Body of pancreas (tissue), 4 donors: Measurements from ENCODE around the gene CST9L. TPM values are rescaled to one million over a fixed set of nuclear protein-coding genes. Genes with fewer than 3 reads are reported as not detected.

Experiments used
- ATAC-seq: fragments of 150-250 bp; one replicate; pipeline ENCODE4 v1.9.1; 2016
- DNase-seq, 4 donors: peaks; one replicate each; pipeline ENCODE4 v3.0.0-alpha.2; 2019
- H3K27ac ChIP-seq, 4 donors: fragments of 200-600 bp; sonication (generic); 1 replicate in 3 of 4; 2 replicates in 1 of 4; pipeline versions ENCODE4 v1.5.1 to v1.6.1; 2016 to 2019; ENCODE audit warnings: mild to moderate bottlenecking in 1 of 4, mixed read lengths in 1 of 4, moderate library complexity in 1 of 4
- H3K27me3 ChIP-seq, 2 donors: fragments of 200-600 bp; sonication (generic); one replicate each; pipeline ENCODE4 v1.6.0; 2016; ENCODE audit warnings: mild to moderate bottlenecking in 1 of 2
- H3K36me3 ChIP-seq, 2 donors: fragments of 200-600 bp; sonication (generic); replicated peaks in 1 of 2; 2 replicates each; pipeline ENCODE4 v1.5.1; 2016; ENCODE audit warnings: low read depth in 2 of 2; ENCODE audit not compliant: insufficient read depth in 1 of 2
- H3K4me1 ChIP-seq: fragments of 200-600 bp; sonication (generic); one replicate; pipeline ENCODE4 v1.6.0; 2016
- H3K4me3 ChIP-seq, 2 donors: fragments of 200-600 bp; sonication (generic); 1 replicate in 1 of 2; 2 replicates in 1 of 2; pipeline ENCODE4 v1.5.1; 2016 to 2019
- H3K9me3 ChIP-seq, 3 donors: fragments of 200-600 bp; sonication (generic); 1 replicate in 2 of 3; 2 replicates in 1 of 3; pipeline ENCODE4 v1.5.1; 2016
- POLR2A ChIP-seq, 3 donors: fragments of 450-650 bp; IDR thresholded peaks; one replicate each; pipeline ENCODE4 v1.6.1; 2016; ENCODE audit warnings: antibody characterized with exemption in 3 of 3, mild to moderate bottlenecking in 2 of 3
- WGBS, 2 donors: methylation state at CpG; one replicate each; pipeline ENCODE4 v1.1.5; 2017; 5-methylcytosine and 5-hydroxymethylcytosine counted together
- intact Hi-C: fragments of 100-400 bp; cut with DNase I; formaldehyde crosslinking; loops from one replicate; pipeline ENCODE4 v1.15.1; 2023
- total RNA-seq, 2 donors: library from RNA; depleted of rRNA; stranded (reverse); fragments of >200 nt; gene quantifications; one replicate each; pipeline ENCODE4 v1.1.0, GENCODE V29; 2016
- TF ChIP-seq, protein P1 (sequence below), 7 experiments: fragments of 450-650 bp in 4 of 7; fragments of 200-600 bp in 3 of 7; sonication (generic) in 3 of 7; IDR thresholded peaks; one replicate each; pipeline ENCODE4 v1.5.1; 2016 to 2019; ENCODE audit warnings: antibody characterized with exemption in 7 of 7

CST9L gene
- total RNA-seq, 2 donors from 2014 or later: not detected

DNA sequence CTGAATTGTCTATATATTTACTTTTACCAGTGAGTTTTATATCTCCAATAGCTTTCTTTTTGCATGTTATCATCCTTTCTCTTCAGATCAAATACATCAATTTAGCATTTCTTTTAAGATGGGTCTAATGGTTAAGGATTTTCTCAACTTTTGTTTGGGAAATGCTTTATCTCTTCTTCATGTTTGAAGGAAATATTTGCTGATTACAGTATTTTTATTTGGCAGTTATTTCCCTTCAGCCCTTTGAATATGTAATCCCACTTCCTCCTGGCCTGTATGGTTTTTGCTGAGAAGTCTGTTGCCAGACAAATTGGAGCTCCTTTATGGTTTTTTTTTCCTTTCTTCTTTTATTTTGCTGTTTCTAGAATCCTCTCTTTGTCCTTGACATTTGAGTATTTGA, 6.7 kb upstream of the CST9L start:
- intact Hi-C loops: no loop called here
- Histone ChIP-seq H3K36me3 (no peaks in the 10 kb centered on the region), H3K4me1 (no peaks in the 10 kb centered on the region), H3K4me3 (no peak overlapping the region), H3K27me3 (no peaks in the 10 kb centered on the region), H3K9me3 (no peaks in the 10 kb centered on the region), H3K27ac (no peak overlapping the region)
- DNase-seq (no peak), ATAC-seq (no peak)
- no peak for TF ChIP-seq POLR2A (IDR thresholded peaks at IDR 0.05)
- TF ChIP-seq, protein P1, sequence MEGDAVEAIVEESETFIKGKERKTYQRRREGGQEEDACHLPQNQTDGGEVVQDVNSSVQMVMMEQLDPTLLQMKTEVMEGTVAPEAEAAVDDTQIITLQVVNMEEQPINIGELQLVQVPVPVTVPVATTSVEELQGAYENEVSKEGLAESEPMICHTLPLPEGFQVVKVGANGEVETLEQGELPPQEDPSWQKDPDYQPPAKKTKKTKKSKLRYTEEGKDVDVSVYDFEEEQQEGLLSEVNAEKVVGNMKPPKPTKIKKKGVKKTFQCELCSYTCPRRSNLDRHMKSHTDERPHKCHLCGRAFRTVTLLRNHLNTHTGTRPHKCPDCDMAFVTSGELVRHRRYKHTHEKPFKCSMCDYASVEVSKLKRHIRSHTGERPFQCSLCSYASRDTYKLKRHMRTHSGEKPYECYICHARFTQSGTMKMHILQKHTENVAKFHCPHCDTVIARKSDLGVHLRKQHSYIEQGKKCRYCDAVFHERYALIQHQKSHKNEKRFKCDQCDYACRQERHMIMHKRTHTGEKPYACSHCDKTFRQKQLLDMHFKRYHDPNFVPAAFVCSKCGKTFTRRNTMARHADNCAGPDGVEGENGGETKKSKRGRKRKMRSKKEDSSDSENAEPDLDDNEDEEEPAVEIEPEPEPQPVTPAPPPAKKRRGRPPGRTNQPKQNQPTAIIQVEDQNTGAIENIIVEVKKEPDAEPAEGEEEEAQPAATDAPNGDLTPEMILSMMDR (IDR thresholded peaks at IDR 0.05): no peak

DNA sequence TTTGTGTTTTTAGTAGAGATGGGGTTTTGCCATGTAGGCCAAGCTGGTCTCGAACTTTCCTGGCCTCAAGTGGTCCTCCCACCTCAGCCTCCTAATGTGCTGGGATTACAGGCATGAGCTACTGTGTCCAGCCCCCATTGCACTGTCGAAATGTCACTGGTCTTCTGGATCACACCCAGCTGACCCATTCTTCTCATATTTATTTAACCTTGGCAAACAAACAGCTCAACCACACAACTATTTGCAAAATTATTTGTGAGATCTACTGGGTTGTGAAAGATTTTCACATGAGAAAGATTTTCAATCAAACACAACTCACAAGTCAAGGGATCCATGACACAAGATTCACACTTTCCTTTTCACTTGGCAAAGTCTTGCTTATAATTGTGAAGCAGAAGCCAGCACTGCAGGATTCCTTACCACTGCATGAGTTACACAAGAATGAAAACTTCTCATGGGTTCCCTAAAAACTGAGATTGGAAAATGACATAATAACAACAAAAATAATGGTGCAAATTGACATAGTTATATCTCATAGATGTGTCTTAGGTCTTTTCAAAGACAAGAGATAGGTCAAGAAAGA, 2.0 kb upstream of the CST9L start:
- no peak overlapping the region for H3K27ac ChIP-seq
- intact Hi-C loops: no loop called here
- TF ChIP-seq, protein P1 (IDR thresholded peaks at IDR 0.05): no peak
- TF ChIP-seq POLR2A (IDR thresholded peaks at IDR 0.05): no peak
- H3K27me3 ChIP-seq: no peaks in the 10 kb centered on the region
- no peaks in the 10 kb centered on the region for H3K36me3 ChIP-seq
- ATAC-seq (no peak), DNase-seq (no peak)
- H3K4me1 ChIP-seq: no peaks in the 10 kb centered on the region
- 55 to 60% methylated on average over 2 of the region's 2 CpGs for WGBS, 2 donors
- H3K9me3 ChIP-seq: no peaks in the 10 kb centered on the region
- H3K4me3 ChIP-seq: no peak overlapping the region

DNA sequence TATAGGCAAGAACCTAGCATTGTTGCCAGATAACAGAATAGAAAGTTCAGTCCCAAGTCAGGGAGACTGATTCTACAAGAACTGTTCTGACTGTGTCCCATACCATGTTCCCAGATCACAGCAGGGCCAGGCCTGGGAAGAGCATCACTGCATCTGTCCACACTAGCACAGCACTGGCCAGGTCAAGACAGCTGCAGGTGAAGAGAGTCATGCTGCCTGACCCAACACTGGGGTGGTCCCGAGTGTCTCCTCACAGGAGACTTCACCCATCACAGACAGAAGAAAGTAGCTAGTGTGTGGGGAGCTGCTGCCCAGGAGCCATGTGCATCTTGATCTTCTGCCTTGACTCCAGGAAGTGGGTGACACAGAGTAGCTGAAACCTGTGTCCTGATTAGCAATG, 1.3 kb upstream of the CST9L start:
- Histone ChIP-seq H3K9me3 (no peaks in the 10 kb centered on the region), H3K36me3 (no peaks in the 10 kb centered on the region), H3K27me3 (no peaks in the 10 kb centered on the region), H3K4me1 (no peaks in the 10 kb centered on the region), H3K27ac (no peak overlapping the region), H3K4me3 (no peak overlapping the region)
- 67% methylated on average over 1 of the region's 1 CpG; no CpG with 5 or more reads in 1 of the 2 donors for WGBS, 2 donors
- ATAC-seq: no peak
- TF ChIP-seq, protein P1 (IDR thresholded peaks at IDR 0.05): no peak
- TF ChIP-seq POLR2A (IDR thresholded peaks at IDR 0.05): no peak
- DNase-seq: no peak
- intact Hi-C loops: no loop called here

DNA sequence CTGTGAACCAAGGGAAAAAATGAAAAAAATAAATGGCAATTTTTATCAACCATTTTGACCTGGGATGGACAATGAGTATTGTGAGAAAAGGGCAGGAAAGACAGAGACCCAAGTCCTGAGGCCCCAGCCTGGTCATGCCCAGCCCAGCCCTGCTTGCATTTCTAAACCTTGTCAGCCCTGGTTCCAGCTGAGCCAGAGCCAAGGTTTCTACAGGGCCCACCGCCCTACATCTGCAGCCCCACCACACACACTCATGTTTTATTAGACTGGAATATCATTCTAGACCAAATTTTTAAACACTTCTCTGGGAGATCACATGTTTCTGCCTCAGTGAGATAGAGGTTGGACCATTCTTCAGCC, 667 bp upstream of the CST9L start:
- H3K36me3 ChIP-seq: no peaks in the 10 kb centered on the region
- H3K27ac ChIP-seq: no peak overlapping the region
- ATAC-seq (no peak), DNase-seq (no peak)
- 74 to 87% methylated on average over 1 of the region's 1 CpG for WGBS, 2 donors
- no peaks in the 10 kb centered on the region for H3K4me1 ChIP-seq
- no peak overlapping the region for H3K4me3 ChIP-seq
- no peaks in the 10 kb centered on the region for H3K9me3 ChIP-seq
- TF ChIP-seq, protein P1 (IDR thresholded peaks at IDR 0.05): no peak
- TF ChIP-seq POLR2A (IDR thresholded peaks at IDR 0.05): no peak
- intact Hi-C loops: no loop called here
- no peaks in the 10 kb centered on the region for H3K27me3 ChIP-seq

DNA sequence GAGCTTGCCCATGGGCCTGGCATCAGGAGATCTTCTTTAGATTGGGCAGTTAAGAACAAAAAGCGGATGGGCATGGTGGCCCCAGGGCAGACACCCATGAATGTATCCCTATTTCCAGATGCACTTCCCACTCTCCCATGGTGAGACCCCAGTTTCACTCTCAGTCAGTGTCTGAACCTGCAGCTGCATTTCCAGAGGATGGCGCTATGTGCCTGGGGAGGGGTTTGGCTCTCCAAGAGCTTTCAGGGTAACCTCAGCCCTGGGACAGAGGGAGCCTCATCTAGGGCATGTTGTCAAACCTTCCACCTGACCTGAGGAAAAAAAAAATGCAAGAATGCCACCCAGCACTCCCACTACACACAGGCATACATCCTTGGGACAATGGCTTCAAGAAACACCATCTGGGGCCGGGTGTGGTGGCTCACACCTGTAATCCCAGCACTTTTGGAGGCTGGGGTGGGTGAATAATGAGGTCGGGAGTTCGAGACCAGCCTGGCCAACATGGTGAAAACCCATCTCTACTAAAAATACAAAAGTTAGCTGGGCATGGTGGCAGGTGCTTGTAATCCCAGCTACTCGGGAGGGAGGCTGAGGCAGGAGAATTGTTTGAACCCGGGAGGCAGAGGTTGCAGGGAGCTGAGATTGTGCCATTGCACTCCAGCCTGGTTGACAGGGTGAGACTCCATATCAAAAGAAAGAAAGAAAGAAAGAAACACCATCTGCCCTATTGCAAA, 1.9 kb downstream of the CST9L start:
- H3K9me3 ChIP-seq: peaks cover 0 to 19% (median 0%) of the 10 kb centered on the region in 3 donors
- 54 to 55% methylated on average over 7 of the region's 7 CpGs for WGBS, 2 donors
- ATAC-seq (no peak), DNase-seq (no peak)
- intact Hi-C loops: no loop called here
- H3K27ac ChIP-seq: no peak overlapping the region
- H3K4me1 ChIP-seq: no peaks in the 10 kb centered on the region
- no peaks in the 10 kb centered on the region for H3K27me3 ChIP-seq
- no peak overlapping the region for H3K4me3 ChIP-seq
- H3K36me3 ChIP-seq: no peaks in the 10 kb centered on the region
- TF ChIP-seq POLR2A (IDR thresholded peaks at IDR 0.05): no peak
